Cerebellar cortex (tissue), 1 donor: ENCODE results near the gene TM2D3.
"Not testable (repeated sequence)": the region's sequence is repeated elsewhere in the genome, so short reads cannot be mapped to it uniquely, and the experiment has no call there.

ENCODE experiments used
- DNase-seq: peaks from one replicate; pipeline ENCODE4 v3.0.0-alpha.2; 2015; ENCODE audit warnings: low spot score

Gene TM2D3

GRCh38 chr15:101657171-101657570 is 5.0 kb upstream of the TM2D3 start:
- no peak for DNase-seq

- DNase-seq = not testable (repeated sequence)
These were observed 2.6 kb upstream of the TM2D3 start for GRCh38 chr15:101654624-101655337.

- no peak for DNase-seq
These were observed 2.0 kb upstream of the TM2D3 start for GRCh38 chr15:101654171-101654570.

GRCh38 chr15:101652786-101653430 is 727 bp upstream of the TM2D3 start:
- no peak for DNase-seq

GRCh38 chr15:101651554-101652097 is 555 bp downstream of the TM2D3 start:
- DNase-seq = peak; percentile 47

GRCh38 chr15:101650145-101650544 is 2.0 kb downstream of the TM2D3 start:
- DNase-seq = no peak

- no peak for DNase-seq
These were observed 3.8 kb downstream of the TM2D3 start for GRCh38 chr15:101648356-101648755.

GRCh38 chr15:101647251-101647650 is 4.9 kb downstream of the TM2D3 start:
- no peak for DNase-seq

- DNase-seq = no peak
These were observed 5.5 kb downstream of the TM2D3 start for GRCh38 chr15:101646672-101647071.

GRCh38 chr15:101642361-101642760 is 9.8 kb downstream of the TM2D3 start:
- DNase-seq = peak; percentile 54

- no peak for DNase-seq
These were observed 10.3 kb downstream of the TM2D3 start for GRCh38 chr15:101641894-101642293.

- DNase-seq = peak; percentile 80
These were observed 10.9 kb downstream of the TM2D3 start for GRCh38 chr15:101641129-101641764.

GRCh38 chr15:101639667-101640066 is 12.5 kb downstream of the TM2D3 start:
- DNase-seq = no peak

GRCh38 chr15:101637919-101638318 is 14.3 kb downstream of the TM2D3 start:
- DNase-seq = no peak

GRCh38 chr15:101637516-101637915 is 14.7 kb downstream of the TM2D3 start:
- DNase-seq = no peak

GRCh38 chr15:101637038-101637437 is 15.1 kb downstream of the TM2D3 start:
- DNase-seq = no peak

GRCh38 chr15:101635944-101636727 is 16.0 kb downstream of the TM2D3 start:
- no peak for DNase-seq

- DNase-seq = no peak
These were observed 18.8 kb downstream of the TM2D3 start for GRCh38 chr15:101633356-101633755.

- not testable (repeated sequence) for DNase-seq
These were observed 25.5 kb downstream of the TM2D3 start for GRCh38 chr15:101626729-101627128.

- DNase-seq = no peak
These were observed 26.2 kb downstream of the TM2D3 start for GRCh38 chr15:101625980-101626379.

- DNase-seq = no peak
These were observed 27.0 kb downstream of the TM2D3 start for GRCh38 chr15:101625184-101625583.
